ENCODE measurements around the gene DACT2. TPM values are rescaled to one million over a fixed set of nuclear protein-coding genes. Genes with fewer than 3 reads are reported as not detected.
A peak's percentile ranks its signal among the peaks of the same experiment; 100 is the strongest.

Gene DACT2
- total RNA-seq, 1 experiment from 2014 or later, result 3.3 TPM

- Histone ChIP-seq H3K4me1 (ENCODE audit: control insufficient read depth, insufficient read depth, low read length) (0 out of 2 replicates have a peak, but pooled peaks cover 9% of the 10 kb centered on the region), H3K9me3 (ENCODE audit: control insufficient read depth, insufficient read depth, low read depth, low read length) (no peaks in the 10 kb centered on the region), H3K36me3 (ENCODE audit: control insufficient read depth, insufficient read depth, low read length) (no peaks in the 10 kb centered on the region), H3K27me3 (ENCODE audit: control insufficient read depth, insufficient read depth, low read length) (peaks cover 3% of the 10 kb centered on the region), H3K4me3 (ENCODE audit: low read depth in 2 of 2, low read length in 2 of 2) (no peak overlapping the region), H3K27ac (ENCODE audit: low read length) (no peak overlapping the region)
- TF ChIP-seq POLR2AphosphoS5 (IDR thresholded peaks at IDR 0.05; ENCODE audit: low read depth, low read length) (no peak), TCF7L2 (IDR thresholded peaks at IDR 0.05; ENCODE audit: low read depth, low read length) (no peak), CTCF (IDR thresholded peaks at IDR 0.05) (no peak), SIN3A (IDR thresholded peaks at IDR 0.05; ENCODE audit: borderline replicate concordance, insufficient read depth, low read depth, low read length) (no peak), REST (IDR thresholded peaks at IDR 0.05; ENCODE audit: insufficient read depth in 1 of 2, low read depth in 2 of 2, low read length in 1 of 2) (no peak)
- no TSS peak for BruUV-seq (replicated peaks)
- intact Hi-C loops (cut with micrococcal nuclease; ENCODE audit: unreplicated experiment), result no loop called here
- ChIA-PET POLR2A (no interaction called here), CTCF (no interaction called here)
- DNase-seq (ENCODE audit: low read depth, low spot score) (no peak), ATAC-seq (no peak)
- in situ Hi-C loops (cut with HindIII; ENCODE audit: low pct_unique_long_range_greater_than_20kb, low sequenced_read_pairs), result no loop called here
These were observed 4.0 kb downstream of the DACT2 start for GRCh38 chr6:168315596-168315995.

GRCh38 chr6:168314948-168315347 is 4.6 kb downstream of the DACT2 start:
- ChIA-PET CTCF (interaction anchor here (0.5 kb wide), 1 partner anchor 57 kb away, joined by 5 read pairs; no protein-coding TSS in a partner anchor), POLR2A (no interaction called here)
- ATAC-seq (peak; percentile 39; the same call in 1 of the 2 replicates), DNase-seq (ENCODE audit: low read depth, low spot score) (no peak)
- Histone ChIP-seq H3K9me3 (ENCODE audit: control insufficient read depth, insufficient read depth, low read depth, low read length) (no peaks in the 10 kb centered on the region), H3K4me1 (ENCODE audit: control insufficient read depth, insufficient read depth, low read length) (0 out of 2 replicates have a peak, but pooled peaks cover 9% of the 10 kb centered on the region), H3K27me3 (ENCODE audit: control insufficient read depth, insufficient read depth, low read length) (no peaks in the 10 kb centered on the region; the same call in 1 of the 2 replicates), H3K4me3 (ENCODE audit: low read depth in 2 of 2, low read length in 2 of 2) (no peak overlapping the region; a peak in 1 of 4 replicates), H3K36me3 (ENCODE audit: control insufficient read depth, insufficient read depth, low read length) (no peaks in the 10 kb centered on the region), H3K27ac (ENCODE audit: low read length) (no peak overlapping the region)
- in situ Hi-C loops (cut with HindIII; ENCODE audit: low pct_unique_long_range_greater_than_20kb, low sequenced_read_pairs), result no loop called here
- BruUV-seq (replicated peaks), result no TSS peak
- intact Hi-C loops (cut with micrococcal nuclease; ENCODE audit: unreplicated experiment), result no loop called here
- TF ChIP-seq SIN3A (IDR thresholded peaks at IDR 0.05; ENCODE audit: borderline replicate concordance, insufficient read depth, low read depth, low read length) (no peak), TCF7L2 (IDR thresholded peaks at IDR 0.05; ENCODE audit: low read depth, low read length) (no peak), POLR2AphosphoS5 (IDR thresholded peaks at IDR 0.05; ENCODE audit: low read depth, low read length) (no peak), CTCF (IDR thresholded peaks at IDR 0.05) (no peak), REST (IDR thresholded peaks at IDR 0.05; ENCODE audit: insufficient read depth in 1 of 2, low read depth in 2 of 2, low read length in 1 of 2) (no peak)

Data from Panc1 (cell line).